HCT116 (cell line): ENCODE data around the gene PI4KA.

ENCODE experiments used
- ATF3 ChIP-seq: IDR thresholded peaks from 2 replicates; pipeline ENCODE4 v1.6.1; 2012
- EZH2phosphoT487 ChIP-seq: fragments of 200-600 bp; IDR thresholded peaks from 2 replicates; pipeline ENCODE4 v1.6.1; 2018; ENCODE audit warnings: antibody characterized with exemption, borderline replicate concordance
- SP1 ChIP-seq: IDR thresholded peaks from 2 replicates; pipeline ENCODE4 v1.6.1; 2012; ENCODE audit warnings: low read depth
- SRF ChIP-seq: IDR thresholded peaks from 2 replicates; pipeline ENCODE4 v1.6.1; 2012; ENCODE audit warnings: low read depth
- ZBTB33 ChIP-seq: IDR thresholded peaks from 2 replicates; pipeline ENCODE4 v1.6.1; 2011; ENCODE audit warnings: mild to moderate bottlenecking, low read length, moderate library complexity; ENCODE audit not compliant: insufficient replicate concordance; ENCODE audit errors: extremely low read depth
- TF ChIP-seq, protein P1 (sequence below), 3 experiments: fragments of 200-600 bp in 1 of 3; sonication (generic) in 1 of 3; IDR thresholded peaks in 2 of 3; conservative IDR thresholded peaks in 1 of 3; 2 replicates each; pipeline ENCODE4 v1.5.1; 2012 to 2017; ENCODE audit warnings: low read depth in 2 of 3, low read length in 2 of 3, antibody characterized with exemption in 1 of 3, borderline replicate concordance in 1 of 3, control low read depth in 1 of 3, mild to moderate bottlenecking in 1 of 3, mixed read lengths in 1 of 3, mixed run types in 1 of 3, moderate library complexity in 1 of 3; ENCODE audit not compliant: insufficient read depth in 1 of 3

- TF ChIP-seq, protein P1, sequence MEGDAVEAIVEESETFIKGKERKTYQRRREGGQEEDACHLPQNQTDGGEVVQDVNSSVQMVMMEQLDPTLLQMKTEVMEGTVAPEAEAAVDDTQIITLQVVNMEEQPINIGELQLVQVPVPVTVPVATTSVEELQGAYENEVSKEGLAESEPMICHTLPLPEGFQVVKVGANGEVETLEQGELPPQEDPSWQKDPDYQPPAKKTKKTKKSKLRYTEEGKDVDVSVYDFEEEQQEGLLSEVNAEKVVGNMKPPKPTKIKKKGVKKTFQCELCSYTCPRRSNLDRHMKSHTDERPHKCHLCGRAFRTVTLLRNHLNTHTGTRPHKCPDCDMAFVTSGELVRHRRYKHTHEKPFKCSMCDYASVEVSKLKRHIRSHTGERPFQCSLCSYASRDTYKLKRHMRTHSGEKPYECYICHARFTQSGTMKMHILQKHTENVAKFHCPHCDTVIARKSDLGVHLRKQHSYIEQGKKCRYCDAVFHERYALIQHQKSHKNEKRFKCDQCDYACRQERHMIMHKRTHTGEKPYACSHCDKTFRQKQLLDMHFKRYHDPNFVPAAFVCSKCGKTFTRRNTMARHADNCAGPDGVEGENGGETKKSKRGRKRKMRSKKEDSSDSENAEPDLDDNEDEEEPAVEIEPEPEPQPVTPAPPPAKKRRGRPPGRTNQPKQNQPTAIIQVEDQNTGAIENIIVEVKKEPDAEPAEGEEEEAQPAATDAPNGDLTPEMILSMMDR (IDR thresholded peaks at IDR 0.05 in 2 of 3, conservative IDR thresholded peaks at IDR 0.05 in 1 of 3; ENCODE audit: borderline replicate concordance in 1 of 3, insufficient read depth in 1 of 3, low read depth in 2 of 3, low read length in 2 of 3), result no peak
- TF ChIP-seq SP1 (no peak), ATF3 (no peak), EZH2phosphoT487 (no peak), SRF (no peak), ZBTB33 (no peak)
Observed at GRCh38 chr22:20857247-20857643, 1.4 kb downstream of the PI4KA start.
